GM18519 (cell line): ENCODE measurements around the gene TMUB1.

Experiments used
- ATAC-seq: cut with Tn5 transposase; IDR thresholded peaks from one replicate; pipeline ENCODE4 v1.9.1; 2021; ENCODE audit warnings: mild to moderate bottlenecking, moderate library complexity; ENCODE audit not compliant: unreplicated experiment, low FRiP score

The TMUB1 gene, protein sequence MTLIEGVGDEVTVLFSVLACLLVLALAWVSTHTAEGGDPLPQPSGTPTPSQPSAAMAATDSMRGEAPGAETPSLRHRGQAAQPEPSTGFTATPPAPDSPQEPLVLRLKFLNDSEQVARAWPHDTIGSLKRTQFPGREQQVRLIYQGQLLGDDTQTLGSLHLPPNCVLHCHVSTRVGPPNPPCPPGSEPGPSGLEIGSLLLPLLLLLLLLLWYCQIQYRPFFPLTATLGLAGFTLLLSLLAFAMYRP

DNA sequence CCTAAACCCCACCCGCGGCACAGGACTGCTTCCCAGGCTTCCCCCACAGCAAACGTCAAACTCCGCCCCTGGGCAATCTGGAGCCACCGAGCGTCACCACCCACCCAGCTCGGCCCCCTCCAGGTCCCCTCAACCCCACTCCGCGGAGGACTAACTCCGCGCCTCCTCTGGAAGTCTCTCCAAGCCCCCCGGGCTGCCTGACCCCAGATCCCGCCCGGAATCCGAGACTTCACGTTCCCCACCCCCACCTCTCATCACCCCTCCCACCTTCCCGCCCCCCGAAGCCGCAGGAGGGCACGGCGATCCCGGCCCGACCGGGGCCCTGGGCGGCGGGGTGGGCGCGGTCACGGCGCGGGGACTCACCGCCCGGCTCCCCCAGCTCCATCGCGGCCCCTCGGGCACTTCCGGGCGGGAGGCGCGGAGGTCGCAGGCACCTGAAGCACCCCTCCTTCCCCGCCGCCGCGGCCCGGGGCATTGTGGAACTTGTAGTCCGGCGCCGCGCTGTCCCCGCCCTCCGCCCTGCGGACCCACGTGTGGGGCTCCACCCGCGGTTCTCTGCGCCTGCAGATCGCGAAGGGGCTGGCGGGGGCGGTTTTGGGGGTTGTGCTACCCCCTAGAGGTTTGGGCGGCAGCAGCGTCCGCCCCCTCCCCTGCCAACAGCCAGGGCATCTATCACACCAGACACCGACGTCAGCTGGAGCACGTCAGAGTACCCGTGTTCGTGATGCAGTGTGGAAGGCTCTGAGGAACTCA is at the start of gene TMUB1:
Gene TMUB1, minus strand, starts transcription at position 423 of the 753 bp plus-strand sequence. CDS start 930 bp downstream, outside the sequence.
- peak; percentile 38 for ATAC-seq

DNA sequence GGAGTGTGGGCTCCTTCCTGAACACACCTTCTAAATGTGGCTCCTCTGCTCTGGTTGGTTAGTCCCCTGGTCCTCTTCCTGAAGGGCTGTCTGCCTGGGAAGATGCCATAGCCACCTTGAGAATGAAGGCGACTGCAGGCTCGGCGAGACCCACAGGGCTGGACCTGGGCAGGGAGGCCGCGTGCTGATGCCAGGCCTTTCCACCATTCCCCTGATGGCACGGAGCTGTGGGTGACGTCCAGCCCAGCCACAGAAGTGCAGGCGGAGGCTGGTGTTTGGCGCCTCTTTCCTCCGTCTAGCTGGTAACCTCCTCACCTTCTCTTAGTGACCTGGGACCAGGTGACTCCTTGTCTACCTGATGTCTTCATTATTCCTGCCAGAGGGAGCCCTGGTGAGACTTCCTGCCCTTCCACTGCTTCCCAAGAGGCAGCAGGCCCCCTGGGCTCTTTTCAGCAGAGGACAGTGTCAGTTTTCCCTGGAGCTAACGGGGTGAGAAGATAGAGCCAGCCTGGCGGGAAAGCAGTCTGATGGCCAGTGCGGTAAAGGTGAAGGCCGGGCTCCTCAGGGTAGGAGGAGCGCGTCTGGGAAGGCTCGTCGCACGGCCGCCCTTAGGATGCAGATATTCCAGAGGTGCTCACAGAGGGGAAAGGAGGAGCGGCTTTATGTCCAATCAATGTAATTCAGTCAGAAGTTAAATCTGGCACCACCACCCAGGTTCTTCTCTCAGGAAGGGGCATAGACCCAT is 49.3 kb upstream of the TMUB1 start:
- ATAC-seq, result no peak

- no peak for ATAC-seq
These were observed 48.5 kb upstream of the TMUB1 start for GRCh38 chr7:151131592-151132293.

GRCh38 chr7:151131224-151131591 is 47.9 kb upstream of the TMUB1 start:
- ATAC-seq, result no peak

GRCh38 chr7:151130741-151131157 is 47.5 kb upstream of the TMUB1 start:
- ATAC-seq, result no peak

GRCh38 chr7:151129960-151130591 is 46.8 kb upstream of the TMUB1 start:
- no peak for ATAC-seq

DNA sequence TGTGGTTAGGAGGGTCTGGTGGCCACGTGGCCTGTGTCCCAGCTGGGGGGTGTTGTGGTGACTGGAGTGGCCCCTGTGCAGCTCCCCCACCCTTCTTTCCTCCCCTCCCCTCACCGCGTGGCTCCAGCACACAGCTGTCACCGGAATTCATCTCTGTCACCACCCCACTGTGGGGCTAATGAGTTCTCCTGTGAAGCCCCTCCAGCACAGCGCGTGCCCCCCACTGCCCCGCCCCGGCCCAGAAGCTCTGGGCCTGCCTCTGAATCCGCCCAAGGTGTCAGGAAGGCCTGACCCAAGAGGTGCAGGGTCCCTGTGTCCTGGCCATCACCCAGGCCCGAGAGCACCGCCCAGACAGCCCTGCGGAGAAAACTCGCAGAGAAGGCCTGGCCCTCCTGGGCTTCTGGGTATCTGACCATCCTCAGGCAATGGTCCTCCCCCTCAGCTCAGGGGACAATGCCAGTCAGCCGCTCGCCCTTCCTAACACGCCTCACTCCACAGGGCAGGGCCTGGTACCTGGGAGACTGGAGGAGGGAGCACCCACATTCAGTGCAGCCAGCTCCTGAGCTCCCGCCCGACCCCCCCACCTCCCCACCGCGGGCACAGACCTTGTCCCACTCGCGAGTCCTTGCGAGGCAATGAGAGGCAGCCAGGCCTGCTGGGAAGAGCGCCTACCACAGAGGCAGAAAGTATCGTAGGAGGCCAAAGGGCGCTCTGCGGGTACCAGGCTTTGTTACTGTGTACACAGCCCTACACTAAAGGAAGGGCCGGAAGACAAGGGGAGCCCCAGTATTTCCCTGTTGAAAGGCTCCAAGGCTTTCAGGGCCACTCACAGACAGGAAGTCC is 46.0 kb upstream of the TMUB1 start:
- ATAC-seq, result no peak

GRCh38 chr7:151128716-151129115 is 45.4 kb upstream of the TMUB1 start:
- no peak for ATAC-seq

GRCh38 chr7:151128144-151128543 is 44.9 kb upstream of the TMUB1 start:
- ATAC-seq, result no peak

- ATAC-seq, result no peak
These were observed 43.3 kb upstream of the TMUB1 start for GRCh38 chr7:151126491-151127137.

DNA sequence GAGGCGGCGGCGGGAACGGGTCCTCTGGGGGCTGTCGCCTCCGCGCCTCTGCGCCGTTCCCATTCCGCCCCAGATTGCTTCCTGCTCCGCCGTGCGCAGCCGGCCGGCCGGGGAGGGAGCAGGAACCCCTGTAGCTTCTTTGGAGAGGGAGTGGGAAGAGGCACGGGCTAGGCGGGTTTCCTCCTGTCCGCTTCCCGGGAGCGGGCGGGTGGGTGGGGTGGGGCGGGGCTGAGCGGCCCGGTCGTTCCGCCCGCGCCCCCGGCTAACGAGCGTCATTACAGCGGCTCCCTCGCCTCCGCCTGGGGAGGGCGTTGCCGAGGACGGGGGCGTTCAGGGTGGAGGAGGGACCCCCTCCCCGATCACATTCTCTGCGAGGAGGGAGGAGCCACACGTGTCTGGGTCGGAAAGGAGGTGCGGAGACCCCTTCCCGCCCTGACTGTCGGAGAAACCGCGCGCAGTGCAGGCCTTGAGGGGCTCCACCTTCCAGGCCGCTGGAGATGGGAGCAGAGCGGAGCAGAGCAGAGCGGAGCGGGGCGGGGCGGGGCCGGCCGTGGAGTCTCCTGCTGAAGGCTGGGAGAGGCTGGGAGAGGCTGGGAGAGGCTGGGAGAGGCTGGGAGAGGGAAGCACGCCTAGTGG is 42.7 kb upstream of the TMUB1 start:
- ATAC-seq, result no peak

DNA sequence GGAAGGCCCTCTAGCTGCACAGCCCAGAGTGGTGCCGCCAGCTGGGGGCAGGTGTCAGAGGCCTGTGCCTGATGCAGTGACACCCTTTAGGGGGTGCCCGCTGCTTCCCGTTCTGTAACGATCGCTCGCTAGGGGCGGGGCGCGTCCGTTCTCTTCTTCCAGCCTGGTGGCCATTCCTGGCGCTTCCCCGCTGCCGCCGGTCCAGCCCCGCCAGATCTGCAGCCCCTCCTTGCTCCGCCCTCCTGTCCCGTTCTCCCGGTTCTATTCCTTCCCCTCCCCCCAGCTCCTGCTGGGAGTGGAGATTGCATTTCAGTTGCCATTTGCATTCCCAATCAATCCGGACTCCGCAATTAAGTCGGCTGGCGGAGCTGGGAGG is 42.2 kb upstream of the TMUB1 start:
- ATAC-seq, result no peak

GRCh38 chr7:151124899-151125399 is 41.7 kb upstream of the TMUB1 start:
- no peak for ATAC-seq

- no peak for ATAC-seq
These were observed 41.2 kb upstream of the TMUB1 start for GRCh38 chr7:151124481-151124880.

- peak; percentile 69 for ATAC-seq
These were observed 40.6 kb upstream of the TMUB1 start for GRCh38 chr7:151123822-151124464.

DNA sequence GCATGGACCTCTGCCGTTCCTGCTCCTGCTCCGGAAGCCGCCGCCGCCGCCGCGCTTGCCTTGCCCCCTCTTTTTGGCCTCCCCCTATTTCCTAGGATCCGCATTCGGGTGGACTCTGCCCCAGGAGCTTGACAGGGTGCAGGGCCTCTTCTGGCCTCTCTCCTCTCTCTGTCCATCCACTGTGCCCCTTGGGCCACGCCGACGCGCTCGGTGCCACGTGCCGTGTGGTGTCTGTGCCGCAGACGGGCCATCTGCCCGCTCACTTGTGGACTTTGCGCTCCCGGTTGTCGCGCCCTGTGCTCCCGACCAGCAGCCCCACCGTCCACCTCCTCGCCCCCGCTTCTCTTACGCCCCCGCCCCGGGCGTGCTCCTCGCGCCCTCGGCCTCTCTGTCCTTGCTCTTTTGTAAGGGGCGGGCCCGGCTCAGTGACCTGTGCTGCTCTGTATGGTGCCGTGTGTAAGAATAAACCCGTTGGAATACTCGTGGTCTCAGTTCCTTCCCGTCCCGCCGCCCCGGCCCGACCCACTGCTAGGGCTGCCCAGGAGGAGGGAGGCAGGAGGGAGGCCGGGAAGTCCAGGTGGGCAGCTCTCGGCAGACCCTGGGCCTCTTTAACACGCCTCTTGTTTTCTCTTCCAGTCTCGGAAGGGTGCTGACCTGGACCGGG is 40.0 kb upstream of the TMUB1 start:
- no peak for ATAC-seq

- no peak for ATAC-seq
These were observed 39.5 kb upstream of the TMUB1 start for GRCh38 chr7:151122796-151123157.
